K562 (cell line): ENCODE results near the gene PLS1. TPM values are rescaled to one million over a fixed set of nuclear protein-coding genes. Genes with fewer than 3 reads are reported as not detected.

Source experiments
- CBX1 ChIP-seq: sonication (generic); IDR thresholded peaks from 2 replicates; pipeline ENCODE4 v1.6.1; 2016; ENCODE audit warnings: antibody characterized with exemption, low read depth, mild to moderate bottlenecking
- DPF2 ChIP-seq: fragments of 450-650 bp; IDR thresholded peaks from 2 replicates; pipeline ENCODE4 v1.6.1; 2016
- ERF ChIP-seq: fragments of 450-650 bp; formaldehyde crosslinking; IDR thresholded peaks from 2 replicates; pipeline ENCODE4 v1.4.0; 2020; ENCODE audit warnings: mild to moderate bottlenecking, mixed read lengths
- ESRRB ChIP-seq: fragments of 250-450 bp; sonication (Bioruptor Pico); IDR thresholded peaks from 2 replicates; pipeline ENCODE4 v1.5.0; 2020; ENCODE audit warnings: mild to moderate bottlenecking, moderate library complexity, borderline replicate concordance
- FOS ChIP-seq: IDR thresholded peaks from 3 replicates; pipeline ENCODE4 v1.6.1; 2011; ENCODE audit not compliant: insufficient read length; ENCODE audit errors: extremely low read depth
- HDAC2 ChIP-seq: fragments of 450-650 bp; IDR thresholded peaks from 2 replicates; pipeline ENCODE4 v1.6.1; 2016; ENCODE audit warnings: mild to moderate bottlenecking
- MAZ ChIP-seq, 2 experiments: fragments of 450-650 bp in 1 of 2; sonication (generic) in 1 of 2; formaldehyde crosslinking; IDR thresholded peaks in 1 of 2; conservative IDR thresholded peaks in 1 of 2; 2 replicates each; pipeline versions ENCODE4 v1.4.0 to v1.5.0; 2020; ENCODE audit warnings: mild to moderate bottlenecking in 1 of 2, missing genetic modification reagents in 1 of 2
- NR4A1 ChIP-seq, 2 experiments: fragments of 250-450 bp in 1 of 2; fragments of 450-650 bp in 1 of 2; sonication (Bioruptor Pico) in 1 of 2; IDR thresholded peaks; 2 replicates each; pipeline versions ENCODE4 v1.4.0 to v1.6.1; 2016 to 2020; ENCODE audit warnings: mild to moderate bottlenecking in 2 of 2, missing compliant biosample characterization in 1 of 2, missing genetic modification characterization in 1 of 2, moderate library complexity in 1 of 2
- PBX2 ChIP-seq, 2 experiments: IDR thresholded peaks in 1 of 2; conservative IDR thresholded peaks in 1 of 2; 2 replicates each; pipeline ENCODE4 v1.6.1; 2016; ENCODE audit warnings: low read depth in 2 of 2, mild to moderate bottlenecking in 1 of 2, missing compliant biosample characterization in 1 of 2, missing genetic modification characterization in 1 of 2, moderate library complexity in 1 of 2
- POLR2AphosphoS5 ChIP-seq: IDR thresholded peaks from 2 replicates; pipeline ENCODE4 v1.6.1; 2011; ENCODE audit warnings: mild to moderate bottlenecking, low read depth, low read length, moderate library complexity; ENCODE audit not compliant: control insufficient read depth, insufficient read depth
- SMAD1 ChIP-seq: fragments of 150-350 bp; IDR thresholded peaks from 2 replicates; pipeline ENCODE4 v1.6.1; 2014; ENCODE audit warnings: low read length, low read depth; ENCODE audit not compliant: partially characterized antibody
- WHSC1 ChIP-seq: IDR thresholded peaks from one replicate; pipeline ENCODE4 v1.6.1; 2012; ENCODE audit warnings: low read length, control low read depth, inconsistent platforms
- ZNF280A ChIP-seq: fragments of 450-650 bp; IDR thresholded peaks from 2 replicates; pipeline ENCODE4 v1.6.1; 2018; ENCODE audit warnings: mild to moderate bottlenecking, low read depth; ENCODE audit not compliant: partially characterized antibody
- ZNF551 ChIP-seq: fragments of 250-450 bp; sonication (Bioruptor Pico); IDR thresholded peaks from 2 replicates; pipeline ENCODE4 v1.5.0; 2021; ENCODE audit warnings: mild to moderate bottlenecking, moderate library complexity
- ZNF583 ChIP-seq: fragments of 250-450 bp; sonication (Bioruptor Pico); IDR thresholded peaks from 2 replicates; pipeline ENCODE4 v1.4.0; 2020
- polyA plus RNA-seq, 8 experiments: library from polyadenylated mRNA; depleted of rRNA in 4 of 8; stranded (reverse) in 5 of 8; unstranded in 3 of 8; fragments of >200 nt; fragmentation: Nextera tagmentation in 2 of 8; fragmentation: Illumina TruSeq in 1 of 8; extraction: Ambion mirVana in 2 of 8; extraction: Trizol in 1 of 8; gene quantifications; 2 replicates each; pipeline versions ENCODE4 v1.2.1 to v1.2.3, GENCODE V29; 2011 to 2014; ENCODE audit warnings: inconsistent platforms in 1 of 8, missing spikeins in 1 of 8
- total RNA-seq, 7 experiments: library from RNA; depleted of rRNA in 6 of 7; stranded (reverse); fragments of >200 nt in 6 of 7; fragmentation: Illumina TruSeq in 2 of 7; extraction: Trizol in 2 of 7; gene quantifications; 2 replicates each; pipeline versions ENCODE4 v1.2.1 to v1.2.3, GENCODE V29; 2011 to 2021; ENCODE audit warnings: low replicate concordance in 1 of 7
- TF ChIP-seq, protein P1 (sequence below): fragments of 250-450 bp; sonication (Bioruptor Pico); IDR thresholded peaks from 2 replicates; pipeline ENCODE4 v1.9.0; 2021; ENCODE audit warnings: mild to moderate bottlenecking
- TF ChIP-seq, protein P2 (sequence below): fragments of 250-450 bp; sonication (Bioruptor Pico); IDR thresholded peaks from 2 replicates; pipeline ENCODE4 v1.8.0; 2021; ENCODE audit warnings: moderate library complexity, mild to moderate bottlenecking, inconsistent platforms
- TF ChIP-seq, protein P3 (sequence below): sonication (generic); formaldehyde crosslinking; IDR thresholded peaks from 2 replicates; pipeline ENCODE4 v1.8.0; 2022; ENCODE audit warnings: mild to moderate bottlenecking, missing genetic modification reagents, borderline replicate concordance

PLS1 gene
- total and polyA plus RNA-seq, 9 of the 15 experiments (the other 6 are each of a cell fraction or from before 2014, with no cell fraction given) = 6.1 to 21.3 (median 13.0) TPM

GRCh38 chr3:142618917-142619461, 22.8 kb downstream of the PLS1 start (continued):
- TF ChIP-seq ZNF551 = no peak
- no peak for TF ChIP-seq ZNF280A
- TF ChIP-seq CBX1 = no peak
- TF ChIP-seq MAZ (CRISPR knock-in tag; conservative IDR thresholded peaks at IDR 0.05 in 1 of 2, IDR thresholded peaks at IDR 0.05 in 1 of 2) = no peak
- TF ChIP-seq, protein P1, sequence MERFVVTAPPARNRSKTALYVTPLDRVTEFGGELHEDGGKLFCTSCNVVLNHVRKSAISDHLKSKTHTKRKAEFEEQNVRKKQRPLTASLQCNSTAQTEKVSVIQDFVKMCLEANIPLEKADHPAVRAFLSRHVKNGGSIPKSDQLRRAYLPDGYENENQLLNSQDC (CRISPR knock-in tag) = no peak
- peak; percentile 95 for TF ChIP-seq POLR2AphosphoS5
- peak; percentile 70 for TF ChIP-seq SMAD1
- no peak for TF ChIP-seq NR4A1 (CRISPR knock-in tag; IDR thresholded peaks at IDR 0.05)
- TF ChIP-seq NR4A1 (tag; IDR thresholded peaks at IDR 0.05) = peak; percentile 69; the same call in 1 of the 2 replicates
- TF ChIP-seq ZNF583 (CRISPR knock-in tag) = no peak
- TF ChIP-seq ESRRB = no peak
- no peak for TF ChIP-seq PBX2 (CRISPR knock-in tag; IDR thresholded peaks at IDR 0.05; ENCODE audit: low read depth)
- TF ChIP-seq PBX2 (tag; conservative IDR thresholded peaks at IDR 0.05; ENCODE audit: low read depth) = 0 out of 2 replicates have a peak, but pooled peaks have one; percentile 19
- TF ChIP-seq ERF = no peak
- peak; percentile 52; the same call in 1 of the 2 replicates for TF ChIP-seq HDAC2
- peak; percentile 86 for TF ChIP-seq DPF2
- TF ChIP-seq FOS = no peak
- TF ChIP-seq, protein P2, sequence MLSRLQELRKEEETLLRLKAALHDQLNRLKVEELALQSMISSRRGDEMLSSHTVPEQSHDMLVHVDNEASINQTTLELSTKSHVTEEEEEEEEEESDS (CRISPR knock-in tag) = no peak
- no peak for TF ChIP-seq WHSC1
- TF ChIP-seq, protein P3, sequence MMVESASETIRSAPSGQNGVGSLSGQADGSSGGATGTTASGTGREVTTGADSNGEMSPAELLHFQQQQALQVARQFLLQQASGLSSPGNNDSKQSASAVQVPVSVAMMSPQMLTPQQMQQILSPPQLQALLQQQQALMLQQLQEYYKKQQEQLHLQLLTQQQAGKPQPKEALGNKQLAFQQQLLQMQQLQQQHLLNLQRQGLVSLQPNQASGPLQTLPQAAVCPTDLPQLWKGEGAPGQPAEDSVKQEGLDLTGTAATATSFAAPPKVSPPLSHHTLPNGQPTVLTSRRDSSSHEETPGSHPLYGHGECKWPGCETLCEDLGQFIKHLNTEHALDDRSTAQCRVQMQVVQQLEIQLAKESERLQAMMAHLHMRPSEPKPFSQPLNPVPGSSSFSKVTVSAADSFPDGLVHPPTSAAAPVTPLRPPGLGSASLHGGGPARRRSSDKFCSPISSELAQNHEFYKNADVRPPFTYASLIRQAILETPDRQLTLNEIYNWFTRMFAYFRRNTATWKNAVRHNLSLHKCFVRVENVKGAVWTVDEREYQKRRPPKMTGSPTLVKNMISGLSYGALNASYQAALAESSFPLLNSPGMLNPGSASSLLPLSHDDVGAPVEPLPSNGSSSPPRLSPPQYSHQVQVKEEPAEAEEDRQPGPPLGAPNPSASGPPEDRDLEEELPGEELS = no peak
